HUES64 (cell line): Measurements from ENCODE around the gene AKR1D1.
"Not testable (repeated sequence)": the region's sequence is repeated elsewhere in the genome, so short reads cannot be mapped to it uniquely, and the experiment has no call there.

Experiments used
- H3K27ac ChIP-seq: 2 replicates; pipeline ENCODE4 v1.7.0; 2013; ENCODE audit warnings: low read depth, low read length, inconsistent platforms
- H3K27me3 ChIP-seq: 2 replicates; pipeline ENCODE4 v1.6.1; 2013; ENCODE audit warnings: mild to moderate bottlenecking, low read length; ENCODE audit not compliant: insufficient read depth
- H3K36me3 ChIP-seq: 2 replicates; pipeline ENCODE4 v1.6.1; 2013; ENCODE audit warnings: mild to moderate bottlenecking, low read length; ENCODE audit not compliant: insufficient read depth
- H3K4me1 ChIP-seq: 2 replicates; pipeline ENCODE4 v1.6.1; 2013; ENCODE audit warnings: mild to moderate bottlenecking, low read length, moderate library complexity; ENCODE audit not compliant: insufficient read depth
- H3K4me3 ChIP-seq: 2 replicates; pipeline ENCODE4 v1.5.1; 2013; ENCODE audit warnings: mild to moderate bottlenecking, low read length, moderate library complexity
- H3K9ac ChIP-seq: 2 replicates; pipeline ENCODE4 v1.6.1; 2013; ENCODE audit warnings: mild to moderate bottlenecking, low read depth, low read length
- H3K9me3 ChIP-seq: 2 replicates; pipeline ENCODE4 v1.6.1; 2013; ENCODE audit warnings: low read depth, low read length; ENCODE audit not compliant: insufficient read depth
- WGBS: fragments of 150-250, 120-280 bp; methylation state at CpG from one replicate; pipeline ENCODE4 v1.1.7; 2013; ENCODE audit warnings: missing lambda C conversion rate; 5-methylcytosine and 5-hydroxymethylcytosine counted together

AKR1D1 gene

DNA sequence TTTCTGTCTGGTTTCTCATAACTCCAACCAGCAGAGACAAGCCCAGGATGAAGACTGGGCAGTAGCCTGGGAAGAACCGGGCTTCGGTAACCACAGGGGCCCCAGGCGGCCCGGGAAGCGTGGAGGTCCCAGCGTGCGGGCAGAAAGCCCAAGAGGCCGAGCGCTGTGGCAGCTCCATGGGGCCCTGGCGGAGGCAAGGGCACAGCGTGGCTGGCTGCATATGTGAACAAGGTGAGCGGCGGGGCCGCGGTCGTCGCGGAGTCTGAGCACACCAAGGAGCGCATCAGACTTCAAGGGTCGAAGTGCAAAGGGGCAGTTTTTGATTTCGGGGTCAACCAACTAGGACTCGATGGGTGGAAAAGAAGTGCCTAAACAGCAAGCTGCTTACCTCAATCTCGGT is 45.9 kb downstream of the AKR1D1 start:
- 96% methylated on average over 23 of the region's 23 CpGs for WGBS
- H3K4me1 ChIP-seq, result peaks cover 11% of the 10 kb centered on the region; the same call in 1 of the 2 replicates
- H3K27ac ChIP-seq, result no peak overlapping the region
- H3K27me3 ChIP-seq, result no peaks in the 10 kb centered on the region
- no peaks in the 10 kb centered on the region for H3K9me3 ChIP-seq
- no peaks in the 10 kb centered on the region for H3K36me3 ChIP-seq
- H3K9ac ChIP-seq, result no peak overlapping the region
- no peak overlapping the region for H3K4me3 ChIP-seq

DNA sequence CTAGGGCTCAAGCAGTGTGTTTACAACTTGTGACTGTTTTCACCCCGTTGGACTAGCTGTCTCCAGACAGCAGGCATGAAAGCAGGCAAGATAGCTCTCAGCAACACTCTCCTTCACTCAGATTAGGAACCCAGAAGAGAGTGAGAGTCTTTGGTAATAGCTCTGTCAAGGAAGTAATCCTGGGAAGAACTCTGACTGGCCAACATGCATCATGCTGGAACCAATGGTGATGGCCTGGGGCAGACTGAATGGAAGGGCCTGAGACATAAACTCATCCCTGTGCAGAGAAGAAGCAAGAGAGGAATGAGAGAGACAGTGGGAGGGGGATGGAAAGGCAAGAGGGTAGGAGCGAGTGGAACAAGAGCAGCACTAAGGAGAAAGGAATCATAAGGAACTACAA is 48.9 kb downstream of the AKR1D1 start:
- no peak overlapping the region for H3K9ac ChIP-seq
- H3K27me3 ChIP-seq, result no peaks in the 10 kb centered on the region
- H3K36me3 ChIP-seq, result no peaks in the 10 kb centered on the region
- H3K4me3 ChIP-seq, result no peak overlapping the region
- H3K4me1 ChIP-seq, result peaks cover 11% of the 10 kb centered on the region; the same call in 1 of the 2 replicates
- no peak overlapping the region for H3K27ac ChIP-seq
- H3K9me3 ChIP-seq, result peaks cover 12% of the 10 kb centered on the region
- WGBS, result 69% methylated on average over 2 of the region's 2 CpGs

DNA sequence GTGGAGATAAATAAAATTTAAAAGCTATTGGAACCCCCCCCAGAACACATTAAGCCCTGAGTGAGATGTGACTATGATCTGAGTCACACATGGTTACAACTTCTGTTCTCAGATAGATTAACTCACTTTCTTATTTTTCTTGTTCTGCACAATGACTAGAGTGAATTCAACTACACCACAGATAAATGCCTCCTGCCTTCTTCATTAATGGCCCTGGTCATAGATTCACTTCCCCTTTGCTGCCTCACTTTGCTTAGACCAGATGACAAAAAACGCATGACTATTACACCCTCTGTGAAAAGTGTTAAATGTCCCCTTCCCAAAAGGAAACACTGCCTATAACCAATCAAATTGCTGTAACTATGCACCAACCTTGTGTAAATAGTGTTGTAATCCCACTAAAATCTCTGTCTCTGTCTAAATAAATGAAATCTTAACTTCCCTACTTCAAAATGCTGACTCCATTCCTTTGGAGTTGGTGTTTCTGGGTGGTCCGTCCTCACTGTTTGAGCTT is 49.4 kb downstream of the AKR1D1 start:
- H3K27ac ChIP-seq, result no peak overlapping the region
- peaks cover 11% of the 10 kb centered on the region; the same call in 1 of the 2 replicates for H3K4me1 ChIP-seq
- peaks cover 12% of the 10 kb centered on the region for H3K9me3 ChIP-seq
- no peaks in the 10 kb centered on the region for H3K36me3 ChIP-seq
- 80% methylated on average over 2 of the region's 2 CpGs for WGBS
- no peak overlapping the region for H3K4me3 ChIP-seq
- no peak overlapping the region for H3K9ac ChIP-seq
- no peaks in the 10 kb centered on the region for H3K27me3 ChIP-seq

DNA sequence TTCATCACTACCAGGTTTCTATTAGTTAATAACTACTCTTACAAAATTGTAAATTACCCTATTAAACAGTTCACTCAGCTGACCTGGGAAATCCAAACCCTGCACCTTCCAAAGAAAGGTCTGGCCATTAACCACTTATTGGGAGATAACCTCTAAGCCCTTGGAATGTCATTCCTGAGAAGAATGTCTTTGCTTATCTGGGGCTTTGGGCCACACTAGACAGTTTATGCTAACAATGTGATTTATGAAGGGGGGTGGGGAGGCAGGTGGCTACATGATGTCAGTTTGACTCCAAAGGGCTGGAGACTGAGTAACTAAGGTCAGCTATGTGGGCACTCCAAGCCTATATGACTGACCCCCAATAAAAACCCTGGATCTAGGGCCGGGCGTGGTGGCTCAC is 50.7 kb downstream of the AKR1D1 start:
- peaks cover 11% of the 10 kb centered on the region; the same call in 1 of the 2 replicates for H3K4me1 ChIP-seq
- peaks cover 12% of the 10 kb centered on the region for H3K9me3 ChIP-seq
- no peak overlapping the region for H3K27ac ChIP-seq
- no peaks in the 10 kb centered on the region for H3K27me3 ChIP-seq
- H3K36me3 ChIP-seq, result no peaks in the 10 kb centered on the region
- no peak overlapping the region for H3K9ac ChIP-seq
- no peak overlapping the region for H3K4me3 ChIP-seq
- WGBS, result 93% methylated on average over 2 of the region's 2 CpGs

DNA sequence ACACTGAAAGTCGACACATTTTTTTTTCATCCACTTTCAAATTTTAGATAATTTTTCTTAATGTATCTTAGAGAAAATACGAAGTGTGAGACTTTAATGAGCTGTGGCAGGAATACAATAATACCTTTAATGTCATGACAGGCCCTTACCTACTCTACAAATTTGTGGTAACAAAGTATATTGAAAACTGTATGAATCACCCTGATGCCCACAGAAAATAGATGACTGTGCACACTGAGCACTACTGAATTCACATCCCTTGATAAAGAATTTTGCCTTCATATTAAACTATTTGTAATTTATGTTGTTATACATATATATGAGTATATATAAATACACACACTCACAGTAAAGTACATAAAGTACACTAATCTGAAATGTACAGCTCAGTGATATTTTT is 51.7 kb downstream of the AKR1D1 start:
- Histone ChIP-seq H3K4me1 (peaks cover 11% of the 10 kb centered on the region; the same call in 1 of the 2 replicates), H3K4me3 (no peak overlapping the region), H3K36me3 (no peaks in the 10 kb centered on the region), H3K9me3 (peaks cover 18% of the 10 kb centered on the region), H3K27ac (no peak overlapping the region), H3K9ac (no peak overlapping the region), H3K27me3 (no peaks in the 10 kb centered on the region)
- WGBS, result no CpG with 5 or more reads among the region's 2 CpGs

DNA sequence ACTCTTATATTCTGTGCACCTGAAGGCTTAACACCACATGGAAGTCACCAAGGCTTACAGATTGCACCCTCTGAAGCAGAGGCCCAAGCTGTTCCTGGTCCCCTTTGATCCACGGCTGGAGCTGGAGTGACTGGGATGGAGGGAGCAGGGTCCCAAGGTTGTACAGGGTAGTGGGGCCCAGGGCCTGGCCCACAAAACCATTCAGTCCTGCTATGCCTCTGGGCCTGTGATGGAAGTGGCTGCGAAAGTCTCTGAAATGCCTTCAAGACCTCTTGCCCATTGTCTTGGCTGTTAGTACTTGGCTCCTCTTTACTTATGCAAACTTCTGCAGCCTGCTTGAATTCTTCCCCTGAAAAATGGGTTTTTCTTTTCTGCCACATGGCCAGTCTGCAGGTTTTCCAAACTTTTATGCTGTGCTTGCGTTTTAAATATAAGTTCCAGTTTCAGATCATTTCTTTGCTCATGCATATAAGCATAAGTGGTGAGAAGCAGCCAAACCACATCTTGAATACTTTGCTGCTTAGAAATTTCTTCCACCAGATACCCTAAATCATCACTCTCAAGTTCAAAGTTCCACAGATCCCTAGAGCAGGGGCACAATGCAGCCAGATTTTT is 53.4 kb downstream of the AKR1D1 start:
- H3K27ac ChIP-seq, result no peak overlapping the region
- H3K4me3 ChIP-seq, result no peak overlapping the region
- no peak overlapping the region for H3K9ac ChIP-seq
- no peaks in the 10 kb centered on the region for H3K36me3 ChIP-seq
- 96% methylated on average over 3 of the region's 3 CpGs for WGBS
- peaks cover 9% of the 10 kb centered on the region; the same call in 1 of the 2 replicates for H3K4me1 ChIP-seq
- H3K27me3 ChIP-seq, result no peaks in the 10 kb centered on the region
- H3K9me3 ChIP-seq, result peaks cover 18% of the 10 kb centered on the region

DNA sequence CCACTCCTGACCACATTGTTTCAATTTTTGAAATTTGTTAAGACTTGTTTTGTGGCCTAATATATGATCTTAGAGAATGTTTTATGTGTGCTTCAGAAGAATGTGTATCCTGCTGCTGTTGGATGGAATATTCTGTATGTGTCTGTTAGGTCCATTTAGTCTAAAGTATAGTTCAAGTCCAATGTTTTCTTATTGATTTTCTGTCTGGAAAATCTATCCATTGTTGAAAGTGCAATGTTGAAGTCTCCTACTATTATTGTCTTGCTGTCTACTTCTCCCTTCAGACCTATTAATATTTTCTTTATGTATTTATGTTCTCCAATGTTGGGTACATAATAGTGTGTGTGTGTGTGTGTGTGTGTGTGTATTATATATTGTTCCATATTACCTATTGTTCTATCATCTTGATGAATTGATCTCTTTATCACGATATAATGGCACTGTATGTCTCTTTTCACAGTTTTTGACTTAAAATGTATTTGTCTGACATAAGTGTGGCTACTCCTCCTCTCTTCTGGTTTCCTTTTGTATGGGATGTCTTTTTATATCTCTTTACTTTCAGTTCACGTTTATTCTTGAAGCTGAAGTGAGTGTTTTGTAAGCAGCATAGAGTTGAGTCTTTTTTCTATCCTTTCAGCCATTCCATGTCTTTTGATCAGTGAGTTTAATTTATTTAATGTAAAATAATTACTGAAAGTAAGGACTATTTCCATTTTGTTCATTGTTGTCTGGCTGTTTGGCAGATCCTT is 61.3 kb downstream of the AKR1D1 start:
- no peaks in the 10 kb centered on the region for H3K36me3 ChIP-seq
- H3K27ac ChIP-seq, result no peak overlapping the region
- H3K4me3 ChIP-seq, result no peak overlapping the region
- no peaks in the 10 kb centered on the region for H3K4me1 ChIP-seq
- H3K9ac ChIP-seq, result no peak overlapping the region
- peaks cover 9% of the 10 kb centered on the region; the same call in 1 of the 2 replicates for H3K9me3 ChIP-seq
- no peaks in the 10 kb centered on the region for H3K27me3 ChIP-seq
- WGBS, result no CpG with 5 or more reads among the region's 2 CpGs

DNA sequence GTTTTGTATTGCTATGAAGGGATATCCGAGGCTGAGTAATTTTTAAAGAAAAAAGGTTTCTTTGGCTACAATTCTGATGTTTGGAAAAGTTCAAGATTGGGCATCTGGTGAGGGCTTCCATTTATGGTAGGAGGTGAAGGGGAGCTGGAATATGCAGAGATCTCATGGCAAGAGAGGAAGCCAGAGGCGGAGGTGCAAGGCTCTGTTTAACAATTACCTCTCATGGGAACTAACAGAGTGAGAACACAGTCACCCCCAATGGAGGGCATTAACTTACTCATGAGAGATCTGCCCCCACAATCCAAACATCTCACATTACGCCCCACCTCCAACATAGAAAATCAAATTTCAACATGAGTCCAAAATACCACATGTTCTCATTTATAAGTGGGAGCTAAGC is 62.0 kb downstream of the AKR1D1 start:
- Histone ChIP-seq H3K4me1 (no peaks in the 10 kb centered on the region), H3K27me3 (no peaks in the 10 kb centered on the region), H3K9ac (no peak overlapping the region), H3K4me3 (no peak overlapping the region), H3K36me3 (no peaks in the 10 kb centered on the region), H3K9me3 (0 out of 2 replicates have a peak, but pooled peaks cover 5% of the 10 kb centered on the region), H3K27ac (no peak overlapping the region)
- WGBS, result 90% methylated on average over 3 of the region's 3 CpGs

DNA sequence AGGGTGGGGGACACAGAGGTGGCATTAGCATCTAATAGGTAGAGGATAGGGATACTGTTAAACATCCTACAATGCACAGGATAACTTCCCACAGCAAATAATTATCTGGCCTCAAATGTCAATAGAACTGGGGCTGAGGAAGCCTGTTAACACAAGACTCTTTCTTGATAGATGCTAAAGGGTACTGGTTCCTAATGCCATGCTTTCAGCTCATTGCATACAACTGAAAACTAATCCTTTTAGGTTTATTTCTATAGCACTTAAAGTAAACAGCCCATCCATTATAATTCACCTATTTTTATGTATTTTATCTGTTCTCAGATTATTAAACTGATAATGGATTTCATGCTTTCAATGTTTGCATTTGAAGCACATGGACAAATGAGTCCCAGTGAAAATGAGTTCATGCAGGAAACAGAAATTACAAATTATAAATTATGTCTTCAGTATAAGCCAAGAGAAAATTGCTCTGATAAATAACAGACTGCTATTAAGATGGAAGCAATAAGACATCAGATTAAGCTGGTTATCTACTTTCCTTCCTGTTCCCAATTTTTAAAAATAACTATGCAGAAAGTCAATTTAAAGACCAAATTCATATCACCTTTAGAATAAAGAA is 66.4 kb downstream of the AKR1D1 start:
- Histone ChIP-seq H3K27ac (no peak overlapping the region), H3K36me3 (no peaks in the 10 kb centered on the region), H3K27me3 (no peaks in the 10 kb centered on the region), H3K9ac (no peak overlapping the region), H3K4me3 (no peak overlapping the region), H3K4me1 (no peaks in the 10 kb centered on the region), H3K9me3 (no peaks in the 10 kb centered on the region)

DNA sequence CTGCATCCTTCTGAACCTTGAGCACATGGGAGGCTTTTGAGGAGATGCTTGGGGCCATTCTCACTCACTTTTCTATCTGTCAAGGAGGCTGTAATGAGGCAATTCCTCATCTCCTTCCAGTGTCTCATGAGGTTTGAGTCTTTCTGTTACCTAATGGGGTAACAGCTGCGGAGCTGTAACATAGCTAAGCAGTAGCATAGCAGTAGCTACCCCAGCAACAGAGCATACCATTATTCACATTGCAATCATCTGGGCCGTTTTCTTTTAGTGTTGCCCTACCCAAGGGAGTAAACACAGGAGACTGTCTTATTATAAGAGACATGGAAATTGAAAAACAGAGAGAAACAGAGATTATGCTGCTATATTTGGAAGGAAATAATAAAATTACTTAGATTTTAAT is 68.7 kb downstream of the AKR1D1 start:
- H3K4me1 ChIP-seq, result no peaks in the 10 kb centered on the region
- 86% methylated on average over 2 of the region's 2 CpGs for WGBS
- H3K27ac ChIP-seq, result no peak overlapping the region
- no peak overlapping the region for H3K4me3 ChIP-seq
- H3K36me3 ChIP-seq, result no peaks in the 10 kb centered on the region
- no peaks in the 10 kb centered on the region for H3K27me3 ChIP-seq
- H3K9ac ChIP-seq, result no peak overlapping the region
- no peaks in the 10 kb centered on the region for H3K9me3 ChIP-seq

DNA sequence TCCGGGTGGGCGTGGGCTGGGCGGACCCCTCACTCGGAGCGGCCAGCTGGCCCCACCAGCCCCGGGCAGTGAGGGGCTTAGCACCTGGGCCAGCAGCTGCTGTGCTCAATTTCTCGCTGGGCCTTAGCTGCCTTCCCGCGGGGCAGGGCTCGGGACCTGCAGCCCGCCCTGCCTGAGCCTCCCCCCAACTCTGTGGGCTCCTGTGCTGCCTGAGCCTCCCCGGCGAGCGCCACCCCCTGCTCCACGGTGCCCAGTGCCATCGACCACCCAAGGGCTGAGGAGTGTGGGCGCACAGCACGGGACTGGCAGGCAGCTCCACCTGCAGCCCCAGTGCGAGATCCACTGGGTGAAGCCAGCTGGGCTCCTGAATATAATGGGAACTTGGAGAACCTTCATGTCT is 70.0 kb downstream of the AKR1D1 start:
- not testable (repeated sequence) for H3K27ac ChIP-seq, H3K9me3 ChIP-seq, H3K4me3 ChIP-seq, H3K4me1 ChIP-seq, H3K9ac ChIP-seq, H3K36me3 ChIP-seq, H3K27me3 ChIP-seq
- 97% methylated on average over 19 of the region's 19 CpGs for WGBS
